ENCODE results near the gene CIRBP. TPM values are rescaled to one million over a fixed set of nuclear protein-coding genes. Genes with fewer than 3 reads are reported as not detected.

The CIRBP gene
- total and polyA plus RNA-seq, 2 of the 13 experiments (the other 11 are each of a cell fraction or from before 2014, with no cell fraction given) = 133 to 140 TPM

DNA sequence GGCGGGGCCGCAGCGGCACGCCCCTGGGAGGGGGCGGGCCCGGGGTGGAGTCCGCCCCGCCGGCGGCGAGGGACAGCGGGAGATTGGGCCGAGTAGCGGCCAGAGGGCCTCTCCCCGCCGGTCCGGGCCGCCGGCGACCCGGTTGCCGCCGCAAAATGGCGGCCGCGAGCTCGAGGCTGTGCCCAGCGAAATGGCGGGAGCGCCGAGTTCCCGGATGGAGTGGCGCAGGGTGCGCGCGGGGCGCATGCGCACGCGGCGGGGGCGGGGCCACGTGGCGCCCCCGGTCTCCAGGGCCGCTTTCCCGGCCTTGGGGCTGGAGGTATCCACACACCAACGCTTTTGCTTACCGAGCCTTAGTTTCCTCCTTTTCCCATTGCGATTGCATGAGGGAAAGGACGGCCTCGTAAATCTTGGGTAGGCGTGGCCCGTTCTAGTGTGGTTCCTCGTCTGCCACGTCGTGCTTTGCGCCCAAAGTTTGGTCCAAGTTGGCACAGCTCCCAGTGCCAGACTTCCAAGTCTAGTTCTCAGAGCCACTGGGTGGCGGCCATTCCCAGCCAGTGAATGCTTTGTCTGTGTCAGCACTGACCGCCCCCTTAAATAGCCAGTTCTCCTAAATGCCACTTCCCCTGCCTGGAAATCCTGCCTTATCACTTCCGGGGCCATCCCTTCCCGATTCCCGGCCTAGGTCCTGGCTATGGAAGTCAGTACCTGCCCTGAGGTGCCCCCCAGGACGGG is 513 bp downstream of the CIRBP start (continued):
- TF ChIP-seq ZC3H13 (CRISPR knock-in tag; IDR thresholded peaks at IDR 0.05) = no peak
- TF ChIP-seq, protein P1, sequence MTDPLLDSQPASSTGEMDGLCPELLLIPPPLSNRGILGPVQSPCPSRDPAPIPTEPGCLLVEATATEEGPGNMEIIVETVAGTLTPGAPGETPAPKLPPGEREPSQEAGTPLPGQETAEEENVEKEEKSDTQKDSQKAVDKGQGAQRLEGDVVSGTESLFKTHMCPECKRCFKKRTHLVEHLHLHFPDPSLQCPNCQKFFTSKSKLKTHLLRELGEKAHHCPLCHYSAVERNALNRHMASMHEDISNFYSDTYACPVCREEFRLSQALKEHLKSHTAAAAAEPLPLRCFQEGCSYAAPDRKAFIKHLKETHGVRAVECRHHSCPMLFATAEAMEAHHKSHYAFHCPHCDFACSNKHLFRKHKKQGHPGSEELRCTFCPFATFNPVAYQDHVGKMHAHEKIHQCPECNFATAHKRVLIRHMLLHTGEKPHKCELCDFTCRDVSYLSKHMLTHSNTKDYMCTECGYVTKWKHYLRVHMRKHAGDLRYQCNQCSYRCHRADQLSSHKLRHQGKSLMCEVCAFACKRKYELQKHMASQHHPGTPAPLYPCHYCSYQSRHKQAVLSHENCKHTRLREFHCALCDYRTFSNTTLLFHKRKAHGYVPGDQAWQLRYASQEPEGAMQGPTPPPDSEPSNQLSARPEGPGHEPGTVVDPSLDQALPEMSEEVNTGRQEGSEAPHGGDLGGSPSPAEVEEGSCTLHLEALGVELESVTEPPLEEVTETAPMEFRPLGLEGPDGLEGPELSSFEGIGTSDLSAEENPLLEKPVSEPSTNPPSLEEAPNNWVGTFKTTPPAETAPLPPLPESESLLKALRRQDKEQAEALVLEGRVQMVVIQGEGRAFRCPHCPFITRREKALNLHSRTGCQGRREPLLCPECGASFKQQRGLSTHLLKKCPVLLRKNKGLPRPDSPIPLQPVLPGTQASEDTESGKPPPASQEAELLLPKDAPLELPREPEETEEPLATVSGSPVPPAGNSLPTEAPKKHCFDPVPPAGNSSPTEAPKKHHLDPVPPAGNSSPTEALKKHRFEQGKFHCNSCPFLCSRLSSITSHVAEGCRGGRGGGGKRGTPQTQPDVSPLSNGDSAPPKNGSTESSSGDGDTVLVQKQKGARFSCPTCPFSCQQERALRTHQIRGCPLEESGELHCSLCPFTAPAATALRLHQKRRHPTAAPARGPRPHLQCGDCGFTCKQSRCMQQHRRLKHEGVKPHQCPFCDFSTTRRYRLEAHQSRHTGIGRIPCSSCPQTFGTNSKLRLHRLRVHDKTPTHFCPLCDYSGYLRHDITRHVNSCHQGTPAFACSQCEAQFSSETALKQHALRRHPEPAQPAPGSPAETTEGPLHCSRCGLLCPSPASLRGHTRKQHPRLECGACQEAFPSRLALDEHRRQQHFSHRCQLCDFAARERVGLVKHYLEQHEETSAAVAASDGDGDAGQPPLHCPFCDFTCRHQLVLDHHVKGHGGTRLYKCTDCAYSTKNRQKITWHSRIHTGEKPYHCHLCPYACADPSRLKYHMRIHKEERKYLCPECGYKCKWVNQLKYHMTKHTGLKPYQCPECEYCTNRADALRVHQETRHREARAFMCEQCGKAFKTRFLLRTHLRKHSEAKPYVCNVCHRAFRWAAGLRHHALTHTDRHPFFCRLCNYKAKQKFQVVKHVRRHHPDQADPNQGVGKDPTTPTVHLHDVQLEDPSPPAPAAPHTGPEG (CRISPR knock-in tag; IDR thresholded peaks at IDR 0.05) = peak; percentile 34; the same call in 1 of the 2 replicates
- no peak for TF ChIP-seq ZNF766 (CRISPR knock-in tag; IDR thresholded peaks at IDR 0.05; ENCODE audit: borderline replicate concordance)
- no peak for TF ChIP-seq HMGA1 (CRISPR knock-in tag; conservative IDR thresholded peaks at IDR 0.05)
- TF ChIP-seq NFYB (CRISPR knock-in tag; IDR thresholded peaks at IDR 0.05) = no peak
- TF ChIP-seq ZFY (CRISPR knock-in tag; IDR thresholded peaks at IDR 0.05) = peak; percentile 60; the same call in 1 of the 2 replicates
- no peak for TF ChIP-seq REXO4 (CRISPR knock-in tag; IDR thresholded peaks at IDR 0.05; ENCODE audit: borderline replicate concordance)
- TF ChIP-seq, protein P2, sequence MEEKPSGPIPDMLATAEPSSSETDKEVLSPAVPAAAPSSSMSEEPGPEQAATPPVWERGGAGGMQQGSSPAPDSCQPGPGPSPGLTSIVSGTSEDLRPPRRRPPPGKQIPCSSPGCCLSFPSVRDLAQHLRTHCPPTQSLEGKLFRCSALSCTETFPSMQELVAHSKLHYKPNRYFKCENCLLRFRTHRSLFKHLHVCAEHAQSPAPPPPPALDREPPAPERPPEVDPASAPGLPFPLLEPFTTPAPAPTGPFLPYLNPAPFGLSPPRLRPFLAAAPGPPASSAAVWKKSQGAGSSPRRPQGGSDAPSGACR (CRISPR knock-in tag; IDR thresholded peaks at IDR 0.05) = peak; percentile 53; the same call in 1 of the 2 replicates
- TF ChIP-seq, protein P3, sequence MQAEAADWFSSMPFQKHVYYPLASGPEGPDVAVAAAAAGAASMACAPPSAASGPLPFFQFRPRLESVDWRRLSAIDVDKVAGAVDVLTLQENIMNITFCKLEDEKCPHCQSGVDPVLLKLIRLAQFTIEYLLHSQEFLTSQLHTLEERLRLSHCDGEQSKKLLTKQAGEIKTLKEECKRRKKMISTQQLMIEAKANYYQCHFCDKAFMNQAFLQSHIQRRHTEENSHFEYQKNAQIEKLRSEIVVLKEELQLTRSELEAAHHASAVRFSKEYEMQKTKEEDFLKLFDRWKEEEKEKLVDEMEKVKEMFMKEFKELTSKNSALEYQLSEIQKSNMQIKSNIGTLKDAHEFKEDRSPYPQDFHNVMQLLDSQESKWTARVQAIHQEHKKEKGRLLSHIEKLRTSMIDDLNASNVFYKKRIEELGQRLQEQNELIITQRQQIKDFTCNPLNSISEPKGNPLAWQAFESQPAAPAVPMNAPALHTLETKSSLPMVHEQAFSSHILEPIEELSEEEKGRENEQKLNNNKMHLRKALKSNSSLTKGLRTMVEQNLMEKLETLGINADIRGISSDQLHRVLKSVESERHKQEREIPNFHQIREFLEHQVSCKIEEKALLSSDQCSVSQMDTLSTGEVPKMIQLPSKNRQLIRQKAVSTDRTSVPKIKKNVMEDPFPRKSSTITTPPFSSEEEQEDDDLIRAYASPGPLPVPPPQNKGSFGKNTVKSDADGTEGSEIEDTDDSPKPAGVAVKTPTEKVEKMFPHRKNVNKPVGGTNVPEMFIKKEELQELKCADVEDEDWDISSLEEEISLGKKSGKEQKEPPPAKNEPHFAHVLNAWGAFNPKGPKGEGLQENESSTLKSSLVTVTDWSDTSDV (CRISPR knock-in tag; IDR thresholded peaks at IDR 0.05) = peak; percentile 23; the same call in 1 of the 2 replicates
- TF ChIP-seq, protein P4, sequence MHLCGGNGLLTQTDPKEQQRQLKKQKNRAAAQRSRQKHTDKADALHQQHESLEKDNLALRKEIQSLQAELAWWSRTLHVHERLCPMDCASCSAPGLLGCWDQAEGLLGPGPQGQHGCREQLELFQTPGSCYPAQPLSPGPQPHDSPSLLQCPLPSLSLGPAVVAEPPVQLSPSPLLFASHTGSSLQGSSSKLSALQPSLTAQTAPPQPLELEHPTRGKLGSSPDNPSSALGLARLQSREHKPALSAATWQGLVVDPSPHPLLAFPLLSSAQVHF (CRISPR knock-in tag; IDR thresholded peaks at IDR 0.05) = no peak
- TF ChIP-seq ZNF713 (CRISPR knock-in tag; IDR thresholded peaks at IDR 0.05) = no peak
- TF ChIP-seq THAP11 (CRISPR knock-in tag; IDR thresholded peaks at IDR 0.05) = peak; percentile 76
- TF ChIP-seq RCOR2 (CRISPR knock-in tag; IDR thresholded peaks at IDR 0.05) = no peak
- 0 out of 2 replicates have a peak, but pooled peaks have one; percentile 34 for TF ChIP-seq CHCHD3 (CRISPR knock-in tag; IDR thresholded peaks at IDR 0.05)
- TF ChIP-seq, protein P5, sequence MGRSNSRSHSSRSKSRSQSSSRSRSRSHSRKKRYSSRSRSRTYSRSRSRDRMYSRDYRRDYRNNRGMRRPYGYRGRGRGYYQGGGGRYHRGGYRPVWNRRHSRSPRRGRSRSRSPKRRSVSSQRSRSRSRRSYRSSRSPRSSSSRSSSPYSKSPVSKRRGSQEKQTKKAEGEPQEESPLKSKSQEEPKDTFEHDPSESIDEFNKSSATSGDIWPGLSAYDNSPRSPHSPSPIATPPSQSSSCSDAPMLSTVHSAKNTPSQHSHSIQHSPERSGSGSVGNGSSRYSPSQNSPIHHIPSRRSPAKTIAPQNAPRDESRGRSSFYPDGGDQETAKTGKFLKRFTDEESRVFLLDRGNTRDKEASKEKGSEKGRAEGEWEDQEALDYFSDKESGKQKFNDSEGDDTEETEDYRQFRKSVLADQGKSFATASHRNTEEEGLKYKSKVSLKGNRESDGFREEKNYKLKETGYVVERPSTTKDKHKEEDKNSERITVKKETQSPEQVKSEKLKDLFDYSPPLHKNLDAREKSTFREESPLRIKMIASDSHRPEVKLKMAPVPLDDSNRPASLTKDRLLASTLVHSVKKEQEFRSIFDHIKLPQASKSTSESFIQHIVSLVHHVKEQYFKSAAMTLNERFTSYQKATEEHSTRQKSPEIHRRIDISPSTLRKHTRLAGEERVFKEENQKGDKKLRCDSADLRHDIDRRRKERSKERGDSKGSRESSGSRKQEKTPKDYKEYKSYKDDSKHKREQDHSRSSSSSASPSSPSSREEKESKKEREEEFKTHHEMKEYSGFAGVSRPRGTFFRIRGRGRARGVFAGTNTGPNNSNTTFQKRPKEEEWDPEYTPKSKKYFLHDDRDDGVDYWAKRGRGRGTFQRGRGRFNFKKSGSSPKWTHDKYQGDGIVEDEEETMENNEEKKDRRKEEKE (IDR thresholded peaks at IDR 0.05) = no peak
- no peak for TF ChIP-seq ZNF282 (IDR thresholded peaks at IDR 0.05; ENCODE audit: partially characterized antibody)
- TF ChIP-seq CBX1 (IDR thresholded peaks at IDR 0.05; ENCODE audit: low read depth) = no peak

All from HepG2 (cell line).